NCI-H2196 treated with DMSO at 0.1 percent for 48 hours (cell line): Measurements from ENCODE around the gene AOC1.
A peak's percentile ranks its signal among the peaks of the same experiment; 100 is the strongest.
"Not testable (repeated sequence)": the region's sequence is repeated elsewhere in the genome, so short reads cannot be mapped to it uniquely, and the experiment has no call there.

Experiments
- DNase-seq: peaks from one replicate; lab custom pipeline; 2025; ENCODE audit not compliant: unreplicated experiment; lab: John Stamatoyannopoulos, UW

Gene AOC1

DNA sequence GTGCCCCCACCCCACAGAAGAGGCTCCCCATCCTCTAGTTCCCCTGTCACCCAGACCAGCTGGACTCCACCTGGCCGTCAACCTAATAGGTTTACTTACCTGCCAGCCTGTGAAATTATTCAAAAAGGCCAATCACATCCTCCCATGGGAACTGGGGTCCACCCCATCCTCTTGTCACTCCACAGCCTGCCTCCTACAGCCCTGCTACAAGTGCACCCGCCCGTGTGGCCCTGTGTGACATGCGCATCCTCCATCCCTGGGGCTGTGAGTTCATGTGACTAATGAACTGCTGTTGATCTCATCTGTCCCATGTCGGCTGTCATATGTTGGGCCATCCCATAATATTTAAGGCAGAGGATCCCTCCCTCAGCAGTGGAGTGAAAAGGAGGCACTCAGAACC, 39.4 kb downstream of the AOC1 start:
- no peak for DNase-seq

DNA sequence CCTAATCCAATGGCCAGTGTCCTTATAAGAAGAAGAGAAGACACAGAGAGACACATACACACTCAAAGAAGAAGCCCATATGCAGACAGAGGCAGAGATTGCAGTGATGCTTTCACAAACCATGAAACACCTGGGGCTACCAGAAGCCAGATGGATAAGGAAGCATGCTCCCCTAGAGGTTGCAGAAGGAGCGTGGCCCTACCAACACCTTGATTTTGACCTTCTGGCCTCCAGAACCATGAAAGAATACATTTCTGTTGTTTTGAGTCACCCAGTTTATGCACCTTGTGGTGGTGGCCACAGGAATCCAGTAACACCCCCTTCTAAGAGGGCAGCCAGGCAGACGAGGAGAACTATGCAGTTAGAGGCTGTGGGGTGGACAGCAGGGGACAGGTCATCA, 43.5 kb downstream of the AOC1 start:
- DNase-seq: no peak

- DNase-seq: no peak
Observed at GRCh38 chr7:150896562-150897209, 44.4 kb downstream of the AOC1 start.

DNA sequence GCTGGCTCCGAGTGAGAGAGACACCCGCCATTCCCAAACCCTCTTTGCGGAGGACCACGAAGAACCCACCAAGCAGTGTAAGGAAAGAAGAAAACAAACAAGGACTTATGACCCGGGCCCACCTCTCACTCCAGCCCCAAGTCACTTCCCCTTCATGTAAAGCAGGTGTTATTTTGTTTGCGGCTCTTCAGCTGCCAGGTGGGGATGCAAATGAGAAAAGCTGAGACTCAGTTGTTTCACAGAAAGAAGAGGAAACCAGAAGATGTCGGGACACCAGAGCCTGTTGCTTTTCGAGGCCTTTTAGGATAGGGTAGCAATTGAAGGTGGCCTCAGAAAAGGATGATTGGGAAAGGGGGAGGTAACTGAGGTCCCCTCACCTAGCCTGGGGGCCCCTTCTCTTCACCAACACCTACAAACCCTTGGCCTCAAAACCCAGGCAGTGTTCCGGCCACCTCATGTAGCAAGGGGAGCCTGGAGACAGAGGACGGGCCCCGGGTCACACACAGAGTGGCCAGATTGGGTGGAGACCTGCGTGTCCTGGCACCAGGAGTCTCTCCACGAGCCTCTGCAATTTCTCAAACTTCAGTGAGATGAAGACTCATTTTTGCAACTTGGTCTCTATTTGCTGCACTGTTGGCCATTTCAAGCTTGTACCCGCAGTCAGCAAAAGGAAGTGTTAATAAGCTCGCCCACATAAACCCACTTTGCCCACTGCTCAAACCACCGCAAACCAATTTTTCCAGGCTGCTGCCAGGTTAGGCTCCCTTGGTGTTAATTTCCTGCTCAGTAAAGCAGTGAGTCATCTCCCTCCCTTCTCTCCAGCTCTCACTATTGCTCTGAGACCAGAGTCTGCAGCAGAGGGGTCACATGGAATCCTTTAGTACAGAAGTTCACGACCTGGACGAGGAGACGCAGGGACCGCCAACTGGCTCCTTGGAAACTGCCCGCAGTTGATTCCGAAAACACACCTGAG, 45.5 kb downstream of the AOC1 start:
- no peak for DNase-seq

DNA sequence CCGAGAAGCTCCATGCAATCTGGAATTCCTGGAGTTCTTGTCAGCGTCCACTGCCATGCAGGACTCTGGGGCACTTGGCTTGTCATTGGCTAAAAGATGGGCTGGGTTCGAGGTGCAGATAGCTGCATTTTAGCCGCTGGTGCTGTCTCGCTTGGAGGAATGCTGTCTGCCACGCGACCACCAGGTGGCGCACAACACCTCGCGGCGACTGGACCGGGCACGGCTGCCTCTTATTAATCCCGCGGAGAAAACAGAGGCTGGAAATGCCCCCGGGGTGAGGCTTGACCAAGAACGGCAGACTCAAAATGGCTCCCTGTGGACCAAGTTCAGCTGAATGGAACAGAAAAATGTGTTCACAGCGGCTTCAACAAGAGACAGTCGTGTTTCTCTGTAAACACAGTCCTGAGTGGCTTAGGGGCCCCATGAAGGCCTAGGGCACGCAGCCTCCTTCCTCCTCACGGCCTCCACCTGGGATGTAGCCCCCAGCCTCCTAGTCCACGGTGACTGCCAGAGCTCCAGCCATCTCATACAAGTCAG, 46.2 kb downstream of the AOC1 start:
- DNase-seq: peak; percentile 67

DNA sequence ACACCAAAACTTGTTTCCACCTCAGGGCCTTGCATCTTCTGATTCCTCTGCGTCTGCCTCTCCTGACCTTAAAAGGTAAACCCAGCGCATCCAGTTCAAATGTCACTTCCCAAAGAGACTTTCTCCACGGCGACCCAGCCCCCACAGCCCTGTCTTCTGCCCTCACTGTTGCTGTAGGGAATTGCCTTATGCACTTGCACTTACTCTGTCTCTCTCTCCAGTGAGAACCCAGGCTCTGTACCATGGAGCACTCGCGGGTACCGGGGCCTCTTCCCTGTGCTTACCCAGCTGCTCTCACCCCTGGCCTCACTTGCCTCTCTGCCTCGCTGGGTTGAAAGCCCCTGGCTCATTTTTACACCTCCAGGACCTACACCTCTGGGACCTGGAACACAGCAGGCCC, 48.4 kb downstream of the AOC1 start:
- no peak for DNase-seq

GRCh38 chr7:150901160-150902035, 49.1 kb downstream of the AOC1 start:
- no peak for DNase-seq

DNA sequence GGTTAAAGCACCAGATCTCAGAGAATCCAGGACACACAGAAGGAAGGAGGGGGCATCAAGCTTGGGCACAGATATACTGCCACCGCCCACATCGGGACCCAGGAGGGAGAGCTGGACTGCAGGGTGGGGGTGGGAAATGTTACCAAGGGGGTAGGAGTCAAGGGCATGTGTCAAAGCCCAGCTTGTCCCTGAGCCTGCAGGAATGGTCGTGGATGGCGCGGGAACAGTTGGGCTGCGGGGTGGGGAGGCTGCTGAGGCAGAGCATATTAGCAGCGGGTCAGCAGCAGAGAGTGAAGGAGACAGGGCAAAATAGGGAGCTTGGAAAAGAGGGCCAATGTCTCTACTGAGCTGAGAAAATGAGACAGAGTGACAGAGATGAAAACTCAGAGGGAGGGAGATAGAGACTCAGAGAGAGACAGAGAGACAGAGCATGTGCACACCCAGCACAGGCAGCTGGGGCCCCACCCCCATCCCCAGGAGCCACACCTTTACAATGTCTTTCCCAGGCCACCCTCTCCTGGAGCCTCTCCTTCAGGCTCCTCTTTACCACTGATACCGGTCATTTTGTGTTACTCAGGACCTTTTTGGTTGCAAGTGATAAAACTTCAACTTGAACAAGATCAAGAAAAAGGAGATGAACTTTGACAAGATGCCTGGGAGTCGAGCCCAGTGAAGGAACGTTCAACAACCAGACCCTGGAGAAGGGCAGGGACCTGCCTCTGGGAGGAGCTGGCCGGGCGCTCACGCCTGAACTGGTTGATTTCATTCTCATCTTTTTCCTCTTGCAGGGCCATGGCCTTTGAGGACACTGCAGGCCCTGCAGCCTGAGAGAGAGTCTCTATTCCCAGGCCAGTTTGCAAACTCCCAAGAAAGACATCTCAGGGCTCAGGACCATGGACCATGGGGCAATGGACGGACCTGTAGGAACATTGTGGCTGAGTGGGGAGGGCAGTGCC, 50.0 kb downstream of the AOC1 start:
- DNase-seq: no peak

- DNase-seq: peak; percentile 95
Observed at GRCh38 chr7:150903606-150904005, 51.3 kb downstream of the AOC1 start.

DNA sequence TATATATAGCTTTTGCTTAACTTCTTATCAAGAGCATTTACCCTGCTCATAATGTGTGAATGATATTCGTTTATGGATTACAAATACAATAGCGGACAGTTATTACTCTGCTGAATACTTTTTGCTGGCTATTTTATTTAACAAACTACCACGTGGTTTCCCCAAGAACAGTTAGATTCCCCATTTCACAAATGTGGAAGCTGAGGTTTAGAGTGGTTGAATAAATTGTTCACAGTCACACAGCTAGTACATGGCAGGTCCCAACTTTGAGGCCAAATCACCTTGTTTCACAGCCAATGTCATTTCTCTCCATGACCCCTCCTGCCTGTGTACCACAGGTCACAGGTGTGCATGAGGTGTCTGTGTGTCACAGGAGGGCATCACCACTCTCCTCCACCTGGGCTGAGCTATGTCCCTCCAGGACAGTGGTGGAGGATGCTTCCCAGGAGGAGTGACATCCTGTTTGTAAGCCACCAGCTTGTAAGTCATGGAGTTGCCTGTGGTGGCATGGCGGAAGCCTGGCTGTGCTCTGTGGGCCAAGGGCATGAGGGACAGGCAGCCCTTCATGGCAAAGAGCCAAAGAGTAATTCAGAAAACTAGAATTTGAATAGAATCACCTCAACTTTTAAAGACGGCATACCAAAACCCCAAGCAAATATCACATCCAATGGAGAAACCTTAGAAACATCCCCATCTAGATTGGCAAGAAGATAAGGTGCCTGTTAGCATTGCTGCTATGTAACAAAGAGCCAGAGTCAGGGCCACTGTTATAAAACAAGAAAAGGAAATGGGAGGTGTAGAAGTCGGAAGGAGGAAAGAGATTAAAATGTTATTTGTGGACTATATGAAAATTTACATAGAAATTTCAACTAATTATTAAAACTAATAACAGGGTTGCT, 51.9 kb downstream of the AOC1 start:
- DNase-seq: no peak

- DNase-seq: no peak
Observed at GRCh38 chr7:150908173-150908572, 55.9 kb downstream of the AOC1 start.

DNA sequence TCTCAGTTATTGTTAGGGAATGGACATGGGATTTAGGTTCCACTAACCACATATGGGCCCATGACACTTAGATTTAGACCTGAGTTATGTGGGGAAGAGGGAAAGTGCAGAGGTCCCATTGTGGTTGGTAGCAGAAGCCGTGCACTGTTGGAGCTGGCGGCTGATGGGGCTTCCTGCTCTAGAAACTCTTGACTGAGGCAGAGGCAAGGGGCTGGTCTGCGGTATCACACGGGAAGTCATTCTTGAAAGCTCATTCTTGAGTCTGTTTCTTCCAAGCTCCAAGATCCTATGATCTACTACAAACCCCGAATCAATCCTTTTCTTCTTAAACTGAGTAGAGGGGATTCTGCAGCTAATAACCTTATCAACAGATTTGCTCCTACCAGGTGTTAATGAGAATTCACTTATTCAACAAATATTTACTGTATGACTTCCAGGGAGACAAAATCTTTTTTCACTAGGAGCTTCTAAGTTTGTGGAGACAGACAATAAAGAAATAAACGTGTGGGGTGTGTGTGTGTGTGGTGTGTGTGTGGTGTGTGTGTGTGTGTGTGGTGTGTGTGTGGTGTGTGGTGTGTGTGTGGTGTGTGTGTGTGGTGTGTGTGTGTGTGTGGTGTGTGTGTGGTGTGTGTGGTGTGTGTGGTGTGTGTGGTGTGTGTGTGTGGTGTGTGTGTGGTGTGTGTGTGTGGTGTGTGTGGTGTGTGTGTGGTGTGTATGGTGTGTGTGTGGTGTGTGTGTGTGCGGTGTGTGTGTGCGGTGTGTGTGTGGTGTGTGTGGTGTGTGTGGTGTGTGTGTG, 57.1 kb downstream of the AOC1 start:
- no peak for DNase-seq

GRCh38 chr7:150910305-150910995, 58.1 kb downstream of the AOC1 start:
- DNase-seq: not testable (repeated sequence)

GRCh38 chr7:150910996-150911422, 58.7 kb downstream of the AOC1 start:
- DNase-seq: no peak
